ENCODE measurements around the gene GARIN5B. TPM values are rescaled to one million over a fixed set of nuclear protein-coding genes. Genes with fewer than 3 reads are reported as not detected.
A peak's percentile ranks its signal among the peaks of the same experiment; 100 is the strongest.
"Not testable (repeated sequence)": the region's sequence is repeated elsewhere in the genome, so short reads cannot be mapped to it uniquely, and the experiment has no call there.

GARIN5B gene
- total RNA-seq, 1 experiment from 2014 or later: 0.11 TPM

GRCh38 chr19:55402509-55402908 lies 39.4 kb upstream of the GARIN5B start:
- Histone ChIP-seq H3K4me2 (no peak overlapping the region), H3K27ac (no peak overlapping the region), H2AFZ (no peak overlapping the region), H3F3A (ENCODE audit: insufficient read depth, low read depth) (peaks cover 84% of the 10 kb centered on the region), H3K4me1 (replicated peaks; ENCODE audit: insufficient read depth) (peaks cover 16% of the 10 kb centered on the region), H3K4me3 (no peak overlapping the region), H3K9me2 (ENCODE audit: insufficient read depth) (no peaks in the 10 kb centered on the region), H4K20me1 (ENCODE audit: insufficient read depth) (peaks cover 64% of the 10 kb centered on the region), H3K27me3 (ENCODE audit: insufficient read depth, low read depth) (no peaks in the 10 kb centered on the region), H3K79me2 (ENCODE audit: low read depth) (peaks cover 51% of the 10 kb centered on the region), H3K36me3 (ENCODE audit: low read depth) (peaks cover 36% of the 10 kb centered on the region), H3K9me3 (ENCODE audit: insufficient read depth, low read depth) (no peaks in the 10 kb centered on the region)
- DNase-seq: no peak
- BruUV-seq (replicated peaks): no TSS peak
- ChIA-PET CTCF (interaction anchor here (1.2 kb wide), 1 partner anchor 13 kb away, joined by 4 read pairs; no protein-coding TSS in a partner anchor), POLR2A (ENCODE audit: unreplicated experiment) (no interaction called here)
- intact Hi-C loops (cut with micrococcal nuclease; ENCODE audit: unreplicated experiment): no loop called here
- TF ChIP-seq CTCF (conservative IDR thresholded peaks at IDR 0.05): no peak
- TF ChIP-seq EZH2 (IDR thresholded peaks at IDR 0.05; ENCODE audit: low read depth): no peak

GRCh38 chr19:55401390-55401789 lies 38.3 kb upstream of the GARIN5B start:
- H3K4me3 ChIP-seq; H3K4me2 ChIP-seq; H3K27me3 ChIP-seq (ENCODE audit: insufficient read depth, low read depth); CTCF ChIA-PET; H3K9me2 ChIP-seq (ENCODE audit: insufficient read depth); BruUV-seq (replicated peaks); DNase-seq; H3K27ac ChIP-seq; intact Hi-C loops (cut with micrococcal nuclease; ENCODE audit: unreplicated experiment); H2AFZ ChIP-seq; H3K9me3 ChIP-seq (ENCODE audit: insufficient read depth, low read depth): not testable (repeated sequence)
- Histone ChIP-seq H4K20me1 (ENCODE audit: insufficient read depth) (peaks cover 59% of the 10 kb centered on the region), H3F3A (ENCODE audit: insufficient read depth, low read depth) (peaks cover 84% of the 10 kb centered on the region), H3K4me1 (replicated peaks; ENCODE audit: insufficient read depth) (peaks cover 12% of the 10 kb centered on the region), H3K79me2 (ENCODE audit: low read depth) (peaks cover 40% of the 10 kb centered on the region), H3K36me3 (ENCODE audit: low read depth) (peaks cover 36% of the 10 kb centered on the region)
- POLR2A ChIA-PET (ENCODE audit: unreplicated experiment): interaction anchor here (0.6 kb wide), 1 partner anchor 80 kb away, joined by 3 read pairs; no protein-coding TSS in a partner anchor

GRCh38 chr19:55400281-55401087 lies 37.4 kb upstream of the GARIN5B start:
- intact Hi-C loops (cut with micrococcal nuclease; ENCODE audit: unreplicated experiment): no loop called here
- H4K20me1 ChIP-seq (ENCODE audit: insufficient read depth): peaks cover 50% of the 10 kb centered on the region
- peaks cover 29% of the 10 kb centered on the region for H3K36me3 ChIP-seq (ENCODE audit: low read depth)
- H3K9me3 ChIP-seq (ENCODE audit: insufficient read depth, low read depth): no peaks in the 10 kb centered on the region
- H3F3A ChIP-seq (ENCODE audit: insufficient read depth, low read depth): peaks cover 84% of the 10 kb centered on the region
- TF ChIP-seq EZH2 (IDR thresholded peaks at IDR 0.05; ENCODE audit: low read depth): no peak
- no peak for TF ChIP-seq CTCF (conservative IDR thresholded peaks at IDR 0.05)
- no peak overlapping the region for H3K4me2 ChIP-seq
- no peak for DNase-seq
- ChIA-PET POLR2A (ENCODE audit: unreplicated experiment) (interaction anchor here (0.6 to 0.9 kb wide), 2 partner anchors 61 to 142 kb away, joined by 4 to 6 read pairs; partner anchors contain the start of genes ISOC2 and PPP6R1), CTCF (interaction anchor here (0.6 kb wide), 1 partner anchor 160 kb away, joined by 13 read pairs; no protein-coding TSS in a partner anchor)
- peaks cover 3% of the 10 kb centered on the region for H3K4me1 ChIP-seq (replicated peaks; ENCODE audit: insufficient read depth)
- H3K27ac ChIP-seq: 0 out of 2 replicates have a peak overlapping the region, but pooled peaks have one; percentile 13
- H3K27me3 ChIP-seq (ENCODE audit: insufficient read depth, low read depth): no peaks in the 10 kb centered on the region
- no peak overlapping the region for H2AFZ ChIP-seq
- peaks cover 31% of the 10 kb centered on the region for H3K79me2 ChIP-seq (ENCODE audit: low read depth)
- H3K4me3 ChIP-seq: no peak overlapping the region
- H3K9me2 ChIP-seq (ENCODE audit: insufficient read depth): no peaks in the 10 kb centered on the region
- BruUV-seq (replicated peaks): no TSS peak
